ENCODE measurements around the gene CACNA1C. TPM values are rescaled to one million over a fixed set of nuclear protein-coding genes. Genes with fewer than 3 reads are reported as not detected.
A peak's percentile ranks its signal among the peaks of the same experiment; 100 is the strongest.

Gene CACNA1C
- total RNA-seq, 1 experiment from 2014 or later = 1.1 TPM

DNA sequence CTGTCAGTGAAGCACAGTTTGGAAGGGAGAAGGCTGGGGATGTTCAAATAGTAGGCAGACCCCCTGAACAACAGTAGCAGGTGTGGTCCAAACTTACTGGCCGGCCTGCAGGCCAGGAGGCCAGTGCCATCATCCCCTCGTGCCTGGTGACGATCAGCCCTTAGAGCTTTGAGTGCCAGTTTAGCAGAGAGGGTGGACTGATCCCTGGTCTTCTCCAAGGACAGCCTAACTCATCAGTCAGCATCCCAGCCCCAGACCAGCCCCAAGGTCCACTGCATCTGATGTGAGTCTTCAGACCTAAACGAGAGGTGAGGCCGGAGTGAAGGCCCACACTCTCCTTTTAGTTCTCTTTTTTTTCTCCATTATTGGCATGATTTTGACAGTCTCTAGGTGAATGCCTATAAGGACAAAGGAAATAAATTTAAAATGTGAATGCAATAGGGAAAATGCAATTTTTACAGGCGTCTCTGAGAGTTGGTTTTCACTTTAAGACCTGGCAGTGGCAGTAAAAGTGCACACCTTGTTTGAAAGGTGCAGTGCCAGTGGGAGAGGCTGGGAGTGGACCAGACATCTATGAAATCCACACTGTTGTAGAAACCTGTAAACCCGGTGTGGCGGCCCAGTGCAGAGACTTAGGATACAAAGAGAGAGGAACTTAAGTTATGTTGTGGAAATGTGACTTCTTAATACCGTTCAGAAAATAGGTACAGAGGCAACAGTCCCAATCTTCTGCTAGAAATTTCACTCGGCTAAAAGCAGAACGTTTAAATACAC is 311.2 kb downstream of the CACNA1C start:
- H3K4me1 Mint-ChIP-seq = peaks cover 13 to 18% of the 10 kb centered on the region in 2 experiments

More for the DNA sequence above, 311.2 kb downstream of the CACNA1C start:
- Histone ChIP-seq H3K4ac (ENCODE audit: low read depth, low read length) (no peak overlapping the region), H3T11ph (ENCODE audit: low read length) (no peak overlapping the region), H3K79me2 (ENCODE audit: insufficient read depth, low read length) (no peaks in the 10 kb centered on the region; the same call in 1 of the 2 replicates), H4K5ac (ENCODE audit: insufficient read length, low read depth, low read length) (no peak overlapping the region), H2AK5ac (ENCODE audit: insufficient read length, low read length) (no peak overlapping the region), H3K79me1 (ENCODE audit: insufficient read depth, low read depth, low read length, poor library complexity, severe bottlenecking) (no peaks in the 10 kb centered on the region), H4K20me1 (ENCODE audit: control insufficient read depth, insufficient read depth, insufficient read length) (no peaks in the 10 kb centered on the region), H2BK20ac (ENCODE audit: low read depth, low read length, poor library complexity, severe bottlenecking) (no peak overlapping the region), H3K18ac (ENCODE audit: insufficient read length, low read depth, low read length) (no peak overlapping the region), H3K23ac (ENCODE audit: insufficient read length, low read depth, low read length) (no peak overlapping the region), H3K27me3 (ENCODE audit: insufficient read depth, low read length) (no peaks in the 10 kb centered on the region), H2AFZ (ENCODE audit: low read length) (no peak overlapping the region), H3K23me2 (ENCODE audit: insufficient read length, low read depth, low read length, poor library complexity, severe bottlenecking) (no peaks in the 10 kb centered on the region), H4K91ac (ENCODE audit: insufficient read length, low read depth, low read length) (no peak overlapping the region), H3K4me1 (ENCODE audit: insufficient read depth, low read length) (no peaks in the 10 kb centered on the region; the same call in 1 of the 2 replicates), H3K56ac (ENCODE audit: insufficient read length, low read depth, low read length) (no peak overlapping the region), H3K14ac (ENCODE audit: insufficient read depth, low read length) (no peak overlapping the region), H3K9ac (ENCODE audit: extremely low read depth, insufficient read length, low read length) (no peak overlapping the region), H2BK5ac (ENCODE audit: insufficient read length, low read length) (no peak overlapping the region), H4K8ac (replicated peaks; ENCODE audit: insufficient read length, low read depth, low read length) (no peak overlapping the region), H2BK120ac (ENCODE audit: low read depth, low read length, poor library complexity, severe bottlenecking) (peak overlapping the region; percentile 23), H3K27ac (ENCODE audit: insufficient read length, low read depth, low read length) (no peak overlapping the region), H3K9me3 (ENCODE audit: control insufficient read depth, low read depth, low read length) (no peaks in the 10 kb centered on the region), H3K4me2 (ENCODE audit: insufficient read depth, insufficient read length, low read length) (no peak overlapping the region), H2BK12ac (ENCODE audit: insufficient read length, low read depth, low read length) (no peak overlapping the region), H2BK15ac (ENCODE audit: low read depth, low read length) (no peak overlapping the region)
- Mint-ChIP-seq H3K36me3 (ENCODE audit: insufficient read depth in 1 of 3, low read depth in 3 of 3) (peaks cover 0 to 9% (median 8%) of the 10 kb centered on the region in 3 experiments; a peak in 5 of 7 replicates), H3K27ac (no peak overlapping the region; a peak in 1 of 7 replicates), H3K27me3 (ENCODE audit: low read depth) (no peaks in the 10 kb centered on the region), H3K4me3 (no peak overlapping the region), H3K9me3 (peaks cover 14% of the 10 kb centered on the region in 2 experiments)
- no peak for DNase-seq
- TF ChIP-seq, protein P1, sequence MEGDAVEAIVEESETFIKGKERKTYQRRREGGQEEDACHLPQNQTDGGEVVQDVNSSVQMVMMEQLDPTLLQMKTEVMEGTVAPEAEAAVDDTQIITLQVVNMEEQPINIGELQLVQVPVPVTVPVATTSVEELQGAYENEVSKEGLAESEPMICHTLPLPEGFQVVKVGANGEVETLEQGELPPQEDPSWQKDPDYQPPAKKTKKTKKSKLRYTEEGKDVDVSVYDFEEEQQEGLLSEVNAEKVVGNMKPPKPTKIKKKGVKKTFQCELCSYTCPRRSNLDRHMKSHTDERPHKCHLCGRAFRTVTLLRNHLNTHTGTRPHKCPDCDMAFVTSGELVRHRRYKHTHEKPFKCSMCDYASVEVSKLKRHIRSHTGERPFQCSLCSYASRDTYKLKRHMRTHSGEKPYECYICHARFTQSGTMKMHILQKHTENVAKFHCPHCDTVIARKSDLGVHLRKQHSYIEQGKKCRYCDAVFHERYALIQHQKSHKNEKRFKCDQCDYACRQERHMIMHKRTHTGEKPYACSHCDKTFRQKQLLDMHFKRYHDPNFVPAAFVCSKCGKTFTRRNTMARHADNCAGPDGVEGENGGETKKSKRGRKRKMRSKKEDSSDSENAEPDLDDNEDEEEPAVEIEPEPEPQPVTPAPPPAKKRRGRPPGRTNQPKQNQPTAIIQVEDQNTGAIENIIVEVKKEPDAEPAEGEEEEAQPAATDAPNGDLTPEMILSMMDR (conservative IDR thresholded peaks at IDR 0.05) = no peak
- no CpG with 5 or more reads among the region's 11 CpGs for WGBS (ENCODE audit: extremely low coverage, insufficient read length, low lambda C conversion rate)

All from H9 (cell line).